ENCODE measurements around the gene UBE2D1.

The UBE2D1 gene

DNA sequence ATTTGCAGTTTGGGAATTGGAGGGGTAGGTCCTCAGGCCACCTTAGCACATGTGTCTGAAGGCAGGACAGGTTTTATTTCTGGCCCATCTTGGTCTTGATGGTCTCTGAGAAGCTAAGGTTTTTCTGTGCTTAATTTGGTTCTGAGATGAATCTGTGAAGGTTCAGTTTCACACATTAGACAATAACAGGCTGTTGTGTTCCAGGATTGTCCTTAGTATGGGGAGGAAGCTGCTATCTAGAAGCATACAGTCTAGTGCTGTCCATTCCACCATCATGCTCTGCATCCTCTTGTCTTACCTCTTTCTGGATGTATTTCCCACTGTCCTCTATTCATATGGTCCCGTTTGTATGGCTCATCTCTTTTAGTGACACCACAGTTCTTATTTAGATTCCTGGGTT, 7.1 kb downstream of the UBE2D1 start:
- DNase-seq, result no peak

DNA sequence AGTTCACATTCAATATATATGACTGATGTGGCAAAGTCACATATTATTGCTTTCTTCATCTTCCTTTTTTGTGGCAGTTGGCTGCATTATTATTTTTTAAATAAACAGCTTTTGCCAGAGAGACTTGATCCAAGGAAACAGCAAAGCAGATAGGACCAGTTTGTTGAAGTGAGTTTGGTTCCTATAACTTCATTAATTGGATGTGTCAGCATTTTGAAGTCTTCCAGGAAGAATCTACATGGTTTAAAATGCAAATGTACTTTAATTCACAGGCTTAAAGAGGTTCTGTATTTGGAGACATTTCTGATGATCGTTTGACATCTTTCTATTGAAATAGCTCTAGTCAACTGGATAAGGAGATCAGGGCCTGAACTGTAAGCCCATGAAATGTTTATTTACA, 13.2 kb downstream of the UBE2D1 start:
- no peak for DNase-seq

- DNase-seq, result no peak
Measured at GRCh38 chr10:58348571-58349033, 13.8 kb downstream of the UBE2D1 start.

DNA sequence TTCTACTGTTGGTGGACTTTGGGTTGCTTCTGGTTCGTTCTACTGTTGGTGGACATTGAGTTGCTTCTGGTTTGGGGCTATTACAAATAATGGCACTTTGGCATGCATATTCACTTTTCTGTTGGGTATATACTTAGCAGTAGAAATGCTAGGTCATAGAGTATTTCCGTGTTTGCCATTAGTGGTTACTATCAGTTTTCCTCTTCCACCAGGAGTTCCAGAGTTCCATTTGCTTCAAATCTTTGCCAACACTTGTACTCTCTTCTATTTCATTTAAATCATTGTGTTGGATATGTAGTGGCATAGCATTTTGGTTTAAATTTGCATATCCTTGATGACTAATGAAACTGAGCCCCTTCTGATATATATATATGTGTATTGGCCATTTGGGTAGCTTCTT, 15.2 kb downstream of the UBE2D1 start:
- no peak for DNase-seq

GRCh38 chr10:58350619-58351323, 16.0 kb downstream of the UBE2D1 start:
- DNase-seq, result no peak

- no peak for DNase-seq
Measured at GRCh38 chr10:58351616-58352578, 17.1 kb downstream of the UBE2D1 start.

GRCh38 chr10:58352956-58353610, 18.3 kb downstream of the UBE2D1 start:
- no peak for DNase-seq

GRCh38 chr10:58356756-58357155, 21.9 kb downstream of the UBE2D1 start:
- no peak for DNase-seq

- DNase-seq, result no peak
Measured at GRCh38 chr10:58358314-58358933, 23.6 kb downstream of the UBE2D1 start.

- DNase-seq, result no peak
Measured at GRCh38 chr10:58358947-58359346, 24.1 kb downstream of the UBE2D1 start.

GRCh38 chr10:58359541-58359940, 24.7 kb downstream of the UBE2D1 start:
- no peak for DNase-seq

DNA sequence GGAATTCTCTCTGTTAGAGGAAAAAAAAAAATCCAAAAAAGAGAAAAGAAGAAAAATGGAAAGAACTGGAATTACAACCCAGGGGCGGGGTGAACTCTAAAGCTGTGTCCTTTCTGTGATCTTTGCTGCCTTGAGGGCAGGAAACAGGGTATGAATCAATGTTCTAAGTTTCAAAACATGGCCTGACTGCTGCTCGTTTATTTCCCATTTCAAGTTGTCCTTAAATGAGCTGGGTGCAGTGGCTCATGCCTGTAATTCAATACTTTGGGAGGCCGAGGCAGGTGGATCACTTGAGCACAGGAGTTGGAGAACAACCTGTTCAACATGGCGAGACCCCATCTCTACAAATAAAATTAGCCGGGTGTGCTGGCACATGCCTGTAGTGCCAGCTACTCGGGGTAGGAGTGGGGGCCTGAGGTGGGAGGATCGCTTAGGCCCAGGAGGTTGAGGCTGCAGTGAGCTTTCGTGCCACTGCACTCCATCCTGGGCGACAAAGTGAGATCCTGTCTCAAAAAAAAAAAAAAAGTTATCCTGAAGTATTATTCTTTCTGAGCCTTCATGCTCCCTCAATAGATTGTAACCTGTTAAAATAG, 25.7 kb downstream of the UBE2D1 start:
- no peak for DNase-seq

DNA sequence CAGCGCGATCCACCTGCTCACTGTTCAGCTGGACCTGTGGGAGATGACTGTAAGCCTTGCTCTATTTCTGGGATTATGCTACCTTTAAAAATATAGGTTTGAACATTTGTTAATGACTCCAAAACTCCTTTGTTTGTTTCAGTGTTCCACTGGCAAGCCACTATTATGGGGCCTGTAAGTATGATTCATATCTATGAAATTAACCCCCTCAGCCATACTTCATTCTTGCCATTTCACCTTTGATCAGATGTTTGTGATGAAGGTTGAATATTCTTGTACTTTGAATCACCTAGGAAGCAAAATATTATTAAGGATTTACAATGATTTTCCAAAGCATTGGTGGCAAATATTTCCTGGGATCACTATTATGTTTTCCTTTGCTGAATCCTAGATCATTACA, 26.5 kb downstream of the UBE2D1 start:
- DNase-seq, result no peak

DNA sequence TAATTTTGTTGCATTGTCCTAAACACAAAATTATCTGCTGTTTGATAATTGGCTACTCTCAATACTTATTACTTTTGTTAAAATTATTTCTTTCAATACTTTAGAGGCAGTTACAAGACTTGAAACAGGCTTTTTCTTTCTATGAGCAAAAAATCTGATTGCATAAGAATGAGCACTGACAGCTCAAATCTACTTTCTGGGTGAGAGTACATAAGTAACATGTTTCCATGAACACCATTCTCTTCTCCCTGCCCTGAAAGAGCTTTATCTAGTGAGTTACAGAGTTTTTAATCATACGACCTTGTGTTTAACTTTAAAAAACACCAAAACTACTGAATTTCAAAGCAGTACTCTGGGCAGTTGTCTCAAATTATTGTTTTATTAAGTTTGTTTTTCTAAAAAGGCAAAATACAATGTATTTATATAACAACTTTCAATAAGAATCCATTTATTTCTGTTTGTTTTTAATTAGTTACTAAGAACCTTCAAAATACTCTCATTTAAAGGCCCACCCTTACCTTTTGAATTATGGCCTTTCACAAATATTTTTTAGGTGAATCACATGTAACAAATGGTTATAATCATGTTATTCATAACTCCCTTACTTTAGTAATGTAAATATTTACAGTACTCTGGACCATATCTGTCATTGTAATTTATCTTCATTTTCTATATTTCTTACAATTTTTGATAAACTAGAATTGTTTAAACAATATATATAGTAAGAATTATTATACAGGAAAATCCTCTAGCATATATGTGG, 27.4 kb downstream of the UBE2D1 start:
- no peak for DNase-seq

GRCh38 chr10:58367069-58367468, 32.3 kb downstream of the UBE2D1 start:
- DNase-seq, result no peak

DNA sequence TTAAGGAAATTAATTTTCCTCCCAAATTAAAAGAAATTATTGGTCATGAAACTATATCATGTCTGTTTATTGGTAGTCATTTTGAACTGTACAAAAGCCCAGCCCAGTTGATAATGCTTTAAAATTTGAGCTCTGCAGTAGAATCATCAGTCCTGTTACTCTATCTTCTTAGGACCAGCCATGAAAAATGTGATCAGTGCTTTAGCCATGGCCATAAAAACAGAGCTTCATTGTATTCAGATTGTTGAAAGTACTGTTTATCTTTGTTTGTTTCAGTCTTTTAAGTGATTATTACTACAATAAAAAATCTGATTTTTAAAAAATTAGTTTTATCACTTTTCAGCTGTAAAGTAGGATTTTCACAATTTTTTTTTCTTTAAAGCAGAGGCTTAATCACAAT, 36.7 kb downstream of the UBE2D1 start:
- DNase-seq, result no peak

- no peak for DNase-seq
Measured at GRCh38 chr10:58372607-58373441, 38.0 kb downstream of the UBE2D1 start.

- DNase-seq, result no peak
Measured at GRCh38 chr10:58373442-58373827, 38.6 kb downstream of the UBE2D1 start.

DNA sequence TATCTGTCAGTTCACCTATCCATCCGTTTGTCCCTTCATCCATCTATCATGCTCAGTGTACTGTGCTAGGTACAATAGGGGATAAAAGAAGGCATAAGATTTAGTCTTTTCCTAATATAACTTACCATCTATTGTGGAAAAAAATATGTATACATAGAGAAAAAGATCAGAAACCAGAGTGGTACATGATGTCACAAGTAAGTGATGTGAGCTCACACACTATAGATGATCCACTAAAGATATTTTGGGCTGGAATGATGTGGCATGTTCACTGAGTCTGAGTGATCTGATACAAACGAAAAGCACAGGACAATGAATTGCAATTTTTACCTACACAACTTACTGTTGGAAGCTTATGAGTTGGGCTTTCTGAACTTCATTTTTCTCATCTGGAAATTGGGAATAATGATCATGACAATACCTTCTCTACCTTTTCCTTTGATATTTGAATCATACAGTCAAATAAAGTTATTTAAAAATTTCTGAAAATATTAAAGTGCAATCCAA, 47.7 kb downstream of the UBE2D1 start:
- no peak for DNase-seq

DNA sequence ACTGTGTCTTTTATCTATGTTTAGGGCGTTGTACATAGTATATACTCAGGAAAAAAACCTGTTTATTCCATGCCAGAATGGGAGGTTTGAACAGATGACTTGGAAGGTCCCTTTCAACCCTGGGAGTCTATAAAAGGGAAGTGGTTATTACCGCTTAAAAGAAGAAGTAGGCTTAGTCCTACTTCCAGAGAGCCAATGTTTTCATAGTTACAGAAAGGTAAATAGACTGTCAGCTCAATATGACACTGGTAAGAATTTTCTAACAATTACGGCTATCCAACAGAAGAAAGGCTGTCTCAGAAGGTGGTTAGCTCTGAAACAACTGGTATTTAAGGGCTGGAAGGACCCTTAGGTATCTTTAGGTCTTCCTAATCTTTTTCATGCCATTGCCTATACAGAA, 49.3 kb downstream of the UBE2D1 start:
- DNase-seq, result no peak

- DNase-seq, result no peak
Measured at GRCh38 chr10:58384544-58384998, 49.8 kb downstream of the UBE2D1 start.

Measured in NK-92 treated with Interleukin-12 subunit alpha and Interleukin-12 subunit beta, amount 100 ng/mL, for 24 hours (cell line).